Tibial nerve (tissue), 4 donors: ENCODE measurements around the gene G6PC2. TPM values are rescaled to one million over a fixed set of nuclear protein-coding genes. Genes with fewer than 3 reads are reported as not detected.
A peak's percentile ranks its signal among the peaks of the same experiment; 100 is the strongest.

Experiments
- DNase-seq, 2 donors: peaks; one replicate each; pipeline ENCODE4 v3.0.0-alpha.2; 2019; ENCODE audit warnings: low spot score in 2 of 2
- H3K27ac ChIP-seq, 4 donors: fragments of 200-600 bp; sonication (generic) in 3 of 4; one replicate each; pipeline ENCODE4 v1.5.1; 2017 to 2019; ENCODE audit warnings: mild to moderate bottlenecking in 1 of 4
- H3K27me3 ChIP-seq, 2 donors: fragments of 200-600 bp; sonication (generic) in 1 of 2; one replicate each; pipeline versions ENCODE4 v1.5.1 to v1.6.0; 2017 to 2019
- H3K36me3 ChIP-seq, 3 donors: fragments of 200-600 bp; sonication (generic); one replicate each; pipeline ENCODE4 v1.5.1; 2018 to 2019
- H3K4me1 ChIP-seq, 4 donors: fragments of 200-600 bp; sonication (generic) in 3 of 4; one replicate each; pipeline ENCODE4 v1.5.1; 2017 to 2019
- H3K4me3 ChIP-seq, 4 donors: fragments of 200-600 bp; sonication (generic) in 3 of 4; one replicate each; pipeline ENCODE4 v1.5.1; 2017 to 2019; ENCODE audit warnings: mild to moderate bottlenecking in 1 of 4, moderate library complexity in 1 of 4
- H3K9me3 ChIP-seq, 4 donors: fragments of 200-600 bp; sonication (generic) in 3 of 4; one replicate each; pipeline ENCODE4 v1.5.1; 2017 to 2019
- EP300 ChIP-seq, 2 donors: sonication (generic); formaldehyde crosslinking; IDR thresholded peaks; one replicate each; pipeline ENCODE4 v1.6.1; 2017; ENCODE audit warnings: antibody characterized with exemption in 2 of 2, mild to moderate bottlenecking in 1 of 2
- POLR2A ChIP-seq, 2 donors: fragments of 450-650 bp; IDR thresholded peaks; one replicate each; pipeline ENCODE4 v1.6.1; 2017; ENCODE audit warnings: antibody characterized with exemption in 2 of 2, mild to moderate bottlenecking in 2 of 2, moderate library complexity in 2 of 2
- WGBS, 2 donors: methylation state at CpG; one replicate each; pipeline ENCODE4 v1.1.5; 2018; 5-methylcytosine and 5-hydroxymethylcytosine counted together
- total RNA-seq, 4 donors: library from RNA; depleted of rRNA; stranded (reverse); fragments of >200 nt; gene quantifications; one replicate each; pipeline ENCODE4 v1.1.0, GENCODE V29; 2016
- TF ChIP-seq, protein P1 (sequence below), 5 experiments: fragments of 200-600 bp in 3 of 5; fragments of 450-650 bp in 2 of 5; sonication (generic) in 3 of 5; IDR thresholded peaks; one replicate each; pipeline ENCODE4 v1.5.1; 2016 to 2019; ENCODE audit warnings: antibody characterized with exemption in 5 of 5, mild to moderate bottlenecking in 3 of 5, moderate library complexity in 2 of 5

G6PC2 gene
- total RNA-seq, 4 donors from 2014 or later, result not detected

DNA sequence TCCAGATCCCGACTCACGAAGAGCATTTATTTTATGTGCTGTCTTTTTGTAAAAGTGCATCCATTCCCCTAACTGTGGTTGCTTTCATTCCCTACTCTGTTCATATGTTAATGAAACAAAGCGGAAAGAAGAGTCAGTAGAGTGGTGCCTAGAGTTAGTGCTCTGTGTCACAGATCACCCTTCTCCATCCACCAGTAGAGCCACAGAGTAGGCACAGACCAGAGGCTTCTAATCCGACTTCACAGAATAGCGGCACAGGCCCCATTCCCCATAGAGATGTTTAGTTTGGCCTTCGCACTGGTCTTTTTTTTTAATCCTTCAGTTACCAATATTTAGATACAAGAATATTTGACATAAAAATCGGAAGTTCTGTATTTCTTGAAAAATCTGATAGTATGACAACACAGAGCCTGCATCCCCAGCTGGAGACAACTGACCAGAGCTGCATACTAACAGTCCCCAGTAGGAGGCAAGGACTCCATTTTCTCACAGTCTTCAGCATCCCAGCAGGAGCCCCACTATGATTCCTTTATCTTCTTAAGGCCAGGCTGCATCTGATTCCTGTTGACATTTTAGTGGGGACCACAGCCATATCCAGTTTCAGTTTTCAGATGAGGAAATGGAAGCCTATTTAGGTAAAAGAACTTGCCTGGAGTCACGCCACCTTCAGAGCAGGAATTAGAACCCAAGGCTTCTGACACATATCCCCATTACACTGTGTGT lies 7.0 kb downstream of the G6PC2 start:
- WGBS, 2 donors, result 85 to 91% methylated on average over 8 of the region's 8 CpGs
- no peak for DNase-seq
- TF ChIP-seq, protein P1, sequence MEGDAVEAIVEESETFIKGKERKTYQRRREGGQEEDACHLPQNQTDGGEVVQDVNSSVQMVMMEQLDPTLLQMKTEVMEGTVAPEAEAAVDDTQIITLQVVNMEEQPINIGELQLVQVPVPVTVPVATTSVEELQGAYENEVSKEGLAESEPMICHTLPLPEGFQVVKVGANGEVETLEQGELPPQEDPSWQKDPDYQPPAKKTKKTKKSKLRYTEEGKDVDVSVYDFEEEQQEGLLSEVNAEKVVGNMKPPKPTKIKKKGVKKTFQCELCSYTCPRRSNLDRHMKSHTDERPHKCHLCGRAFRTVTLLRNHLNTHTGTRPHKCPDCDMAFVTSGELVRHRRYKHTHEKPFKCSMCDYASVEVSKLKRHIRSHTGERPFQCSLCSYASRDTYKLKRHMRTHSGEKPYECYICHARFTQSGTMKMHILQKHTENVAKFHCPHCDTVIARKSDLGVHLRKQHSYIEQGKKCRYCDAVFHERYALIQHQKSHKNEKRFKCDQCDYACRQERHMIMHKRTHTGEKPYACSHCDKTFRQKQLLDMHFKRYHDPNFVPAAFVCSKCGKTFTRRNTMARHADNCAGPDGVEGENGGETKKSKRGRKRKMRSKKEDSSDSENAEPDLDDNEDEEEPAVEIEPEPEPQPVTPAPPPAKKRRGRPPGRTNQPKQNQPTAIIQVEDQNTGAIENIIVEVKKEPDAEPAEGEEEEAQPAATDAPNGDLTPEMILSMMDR (IDR thresholded peaks at IDR 0.05), result no peak
- TF ChIP-seq POLR2A (IDR thresholded peaks at IDR 0.05) (no peak), EP300 (IDR thresholded peaks at IDR 0.05) (no peak)

DNA sequence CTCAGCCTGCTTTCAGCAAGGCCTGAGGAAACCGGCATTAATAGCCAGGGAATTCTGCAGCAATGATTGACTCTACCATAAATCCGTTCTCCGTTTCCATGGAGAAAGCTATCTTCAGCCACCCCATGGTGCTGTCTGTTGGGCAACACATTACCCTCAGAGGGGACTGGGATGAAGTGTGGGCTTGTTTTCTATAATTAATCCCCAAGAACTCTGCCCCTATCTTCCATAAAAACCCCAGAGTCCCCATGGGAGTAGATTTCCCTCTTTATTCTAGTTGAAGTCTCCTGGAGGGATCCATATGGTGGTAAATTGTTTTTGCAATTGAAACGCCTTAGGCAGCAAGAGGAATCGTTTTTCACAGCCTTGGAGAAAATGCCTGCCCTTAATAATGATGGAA lies 9.2 kb downstream of the G6PC2 start:
- Histone ChIP-seq H3K4me1 (peaks cover 0 to 9% (median 0%) of the 10 kb centered on the region in 4 donors), H3K9me3 (no peaks in the 10 kb centered on the region), H3K27me3 (no peaks in the 10 kb centered on the region), H3K4me3 (no peak overlapping the region), H3K36me3 (no peaks in the 10 kb centered on the region), H3K27ac (no peak overlapping the region)
- DNase-seq, result no peak
- 53 to 59% methylated on average over 5 of the region's 5 CpGs for WGBS, 2 donors
- TF ChIP-seq EP300 (IDR thresholded peaks at IDR 0.05) (no peak), POLR2A (IDR thresholded peaks at IDR 0.05) (no peak)
- TF ChIP-seq, protein P1 (IDR thresholded peaks at IDR 0.05), result no peak

More for the DNA sequence above, 7.0 kb downstream of the G6PC2 start:
- H3K27me3 ChIP-seq, result no peaks in the 10 kb centered on the region
- H3K9me3 ChIP-seq, result no peaks in the 10 kb centered on the region
- no peak overlapping the region for H3K4me3 ChIP-seq
- H3K4me1 ChIP-seq, result peaks cover 0 to 8% (median 0%) of the 10 kb centered on the region in 4 donors
- H3K36me3 ChIP-seq, result no peaks in the 10 kb centered on the region
- H3K27ac ChIP-seq, result no peak overlapping the region

DNA sequence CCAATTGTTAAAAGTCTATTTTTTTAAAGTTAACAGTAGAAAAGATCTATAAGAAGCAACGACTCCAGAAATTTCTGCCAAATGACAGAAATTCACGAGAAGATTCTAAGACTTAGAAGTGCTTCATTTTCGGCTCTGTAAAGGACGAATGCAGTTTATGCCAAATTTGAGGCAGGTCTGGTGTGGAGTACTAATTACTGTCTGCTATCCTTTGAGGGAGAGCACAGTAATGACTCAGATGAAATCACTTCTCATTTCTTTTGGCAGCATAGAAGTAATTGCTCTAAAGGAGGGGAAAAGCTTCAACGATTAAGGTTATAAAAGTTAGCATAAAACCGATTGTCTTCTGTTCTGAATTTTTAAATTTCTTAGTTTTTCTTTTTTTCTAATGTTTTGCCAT lies 11.4 kb downstream of the G6PC2 start:
- peaks cover 0 to 9% (median 0%) of the 10 kb centered on the region in 4 donors for H3K4me1 ChIP-seq
- H3K27me3 ChIP-seq, result no peaks in the 10 kb centered on the region
- TF ChIP-seq POLR2A (IDR thresholded peaks at IDR 0.05), result no peak
- no peak for TF ChIP-seq EP300 (IDR thresholded peaks at IDR 0.05)
- TF ChIP-seq, protein P1 (IDR thresholded peaks at IDR 0.05), result no peak
- 48 to 53% methylated on average over 6 of the region's 6 CpGs for WGBS, 2 donors
- no peak for DNase-seq
- no peak overlapping the region for H3K27ac ChIP-seq
- H3K4me3 ChIP-seq, result peak overlapping the region in 1 of 4 donors; percentile 17
- H3K9me3 ChIP-seq, result peaks cover 0 to 6% (median 0%) of the 10 kb centered on the region in 4 donors
- no peaks in the 10 kb centered on the region for H3K36me3 ChIP-seq

DNA sequence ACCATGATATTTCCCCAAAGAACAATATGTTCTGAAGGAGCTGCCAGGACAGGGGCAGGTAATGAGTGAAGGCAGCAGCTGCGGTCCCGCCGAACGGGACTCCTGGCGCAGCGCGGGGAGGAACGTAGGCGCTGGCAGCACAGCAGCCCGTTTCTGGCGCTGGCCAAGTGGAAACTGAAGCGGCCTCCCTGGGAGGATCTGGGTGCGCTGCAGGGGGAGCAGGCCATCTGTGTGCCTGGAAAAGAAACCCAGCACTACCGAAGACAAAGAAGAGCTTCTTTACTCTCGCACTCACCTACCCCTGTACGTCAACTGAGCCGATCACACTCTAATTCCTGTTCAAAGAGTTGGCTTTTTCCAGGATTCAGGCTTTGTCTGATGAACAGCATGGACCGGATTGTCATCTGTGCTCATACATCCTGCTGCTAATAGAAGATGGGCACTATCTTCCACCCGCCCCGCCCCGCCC lies 11.8 kb downstream of the G6PC2 start:
- Histone ChIP-seq H3K9me3 (peaks cover 0 to 6% (median 0%) of the 10 kb centered on the region in 4 donors), H3K36me3 (no peaks in the 10 kb centered on the region), H3K4me3 (peak overlapping the region in 1 of 4 donors; percentile 17), H3K27me3 (no peaks in the 10 kb centered on the region), H3K27ac (no peak overlapping the region), H3K4me1 (peaks cover 0 to 9% (median 0%) of the 10 kb centered on the region in 4 donors)
- 19 to 34% methylated on average over 21 of the region's 21 CpGs for WGBS, 2 donors
- TF ChIP-seq EP300 (IDR thresholded peaks at IDR 0.05) (no peak), POLR2A (IDR thresholded peaks at IDR 0.05) (no peak)
- TF ChIP-seq, protein P1 (IDR thresholded peaks at IDR 0.05), result no peak
- no peak for DNase-seq

DNA sequence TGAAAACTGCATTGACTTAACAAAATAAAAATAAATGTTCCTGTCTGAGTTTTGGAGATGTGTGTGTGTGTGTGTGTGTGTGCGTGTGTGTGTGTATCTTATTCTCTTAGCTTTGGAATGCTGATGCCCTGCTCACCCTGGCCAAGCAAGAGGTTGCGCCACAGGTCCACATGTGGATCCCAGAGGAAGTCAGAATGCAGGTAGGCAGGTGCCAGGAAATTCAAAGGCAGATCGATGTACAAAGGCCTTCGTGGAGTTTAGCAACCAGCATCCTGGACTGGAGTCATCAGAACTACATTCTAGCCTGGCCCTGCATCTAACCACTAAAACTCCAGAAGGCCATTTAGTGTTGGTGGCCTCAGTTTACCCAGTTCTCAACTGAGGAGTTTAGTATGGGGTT lies 12.4 kb downstream of the G6PC2 start:
- Histone ChIP-seq H3K4me1 (peaks cover 0 to 9% (median 0%) of the 10 kb centered on the region in 4 donors), H3K9me3 (peaks cover 0 to 6% (median 0%) of the 10 kb centered on the region in 4 donors), H3K27me3 (no peaks in the 10 kb centered on the region), H3K4me3 (no peak overlapping the region), H3K27ac (no peak overlapping the region), H3K36me3 (no peaks in the 10 kb centered on the region)
- no peak for DNase-seq
- 87 to 92% methylated on average over 4 of the region's 4 CpGs for WGBS, 2 donors
- no peak for TF ChIP-seq POLR2A (IDR thresholded peaks at IDR 0.05)
- no peak for TF ChIP-seq EP300 (IDR thresholded peaks at IDR 0.05)
- TF ChIP-seq, protein P1 (IDR thresholded peaks at IDR 0.05), result no peak
